ENCODE measurements around the gene PLBD1.

Gene PLBD1

GRCh38 chr12:14567351-14568162 lies at the start of gene PLBD1:
Gene PLBD1, minus strand, starts transcription at chr12:14567883. Its CDS starts 187 bp downstream, at chr12:14567696.
- peak; percentile 59 for DNase-seq (ENCODE audit: low spot score)
- TF ChIP-seq CTCF (IDR thresholded peaks at IDR 0.05; ENCODE audit: extremely low read depth, insufficient read depth, missing control alignments): no peak
- in situ Hi-C loops (cut with MboI; ENCODE audit: low pct_unique_long_range_greater_than_20kb, low sequenced_read_pairs, unreplicated experiment): no loop called here

- DNase-seq (ENCODE audit: low spot score): peak; percentile 23
- in situ Hi-C loops (cut with MboI; ENCODE audit: low pct_unique_long_range_greater_than_20kb, low sequenced_read_pairs, unreplicated experiment): no loop called here
- TF ChIP-seq CTCF (IDR thresholded peaks at IDR 0.05; ENCODE audit: extremely low read depth, insufficient read depth, missing control alignments): no peak
Measured at GRCh38 chr12:14614704-14615121, 47.0 kb upstream of the PLBD1 start.

- DNase-seq (ENCODE audit: low spot score): peak; percentile 42
- in situ Hi-C loops (cut with MboI; ENCODE audit: low pct_unique_long_range_greater_than_20kb, low sequenced_read_pairs, unreplicated experiment): no loop called here
- TF ChIP-seq CTCF (IDR thresholded peaks at IDR 0.05; ENCODE audit: extremely low read depth, insufficient read depth, missing control alignments): no peak
Measured at GRCh38 chr12:14613718-14614117, 46.0 kb upstream of the PLBD1 start.

- in situ Hi-C loops (cut with MboI; ENCODE audit: low pct_unique_long_range_greater_than_20kb, low sequenced_read_pairs, unreplicated experiment): no loop called here
- no peak for DNase-seq (ENCODE audit: low spot score)
- TF ChIP-seq CTCF (IDR thresholded peaks at IDR 0.05; ENCODE audit: extremely low read depth, insufficient read depth, missing control alignments): no peak
Measured at GRCh38 chr12:14612898-14613445, 45.3 kb upstream of the PLBD1 start.

GRCh38 chr12:14612250-14612649 lies 44.6 kb upstream of the PLBD1 start:
- in situ Hi-C loops (cut with MboI; ENCODE audit: low pct_unique_long_range_greater_than_20kb, low sequenced_read_pairs, unreplicated experiment): no loop called here
- no peak for TF ChIP-seq CTCF (IDR thresholded peaks at IDR 0.05; ENCODE audit: extremely low read depth, insufficient read depth, missing control alignments)
- DNase-seq (ENCODE audit: low spot score): no peak

GRCh38 chr12:14611640-14612203 lies 44.0 kb upstream of the PLBD1 start:
- TF ChIP-seq CTCF (IDR thresholded peaks at IDR 0.05; ENCODE audit: extremely low read depth, insufficient read depth, missing control alignments): no peak
- in situ Hi-C loops (cut with MboI; ENCODE audit: low pct_unique_long_range_greater_than_20kb, low sequenced_read_pairs, unreplicated experiment): no loop called here
- DNase-seq (ENCODE audit: low spot score): no peak

Measured in GM13977 (cell line).